Omental fat pad (tissue), 4 donors: ENCODE results near the gene HNRNPDL. TPM values are rescaled to one million over a fixed set of nuclear protein-coding genes. Genes with fewer than 3 reads are reported as not detected.

ENCODE experiments used
- ATAC-seq: fragments of 150-250 bp; one replicate; pipeline ENCODE4 v1.9.1; 2016; ENCODE audit warnings: mild to moderate bottlenecking, moderate library complexity; ENCODE audit not compliant: low FRiP score
- DNase-seq: peaks from one replicate; pipeline ENCODE4 v3.0.0-alpha.2; 2019; ENCODE audit warnings: low spot score
- CTCF ChIP-seq, 3 donors: fragments of 450-650 bp; IDR thresholded peaks; one replicate each; pipeline ENCODE4 v1.5.1; 2016 to 2017; ENCODE audit warnings: antibody characterized with exemption in 3 of 3, mild to moderate bottlenecking in 3 of 3, moderate library complexity in 2 of 3
- small RNA-seq: library from RNA; depleted of rRNA; stranded (forward); fragments of <200 nt; gene quantifications from one replicate; pipeline ENCODE3, GENCODE V24; 2016
- total RNA-seq, 4 donors: library from RNA; depleted of rRNA; stranded (reverse); fragments of >200 nt; gene quantifications; one replicate each; pipeline ENCODE4 v1.1.0, GENCODE V29; 2016

HNRNPDL gene
- total RNA-seq, 4 donors from 2014 or later, result 165 to 237 (median 185) TPM

GRCh38 chr4:82376109-82376508, 54.2 kb downstream of the HNRNPDL start:
- no peak for TF ChIP-seq CTCF (IDR thresholded peaks at IDR 0.05)
- ATAC-seq (no peak), DNase-seq (no peak)

- no peak for TF ChIP-seq CTCF (IDR thresholded peaks at IDR 0.05)
Observed at GRCh38 chr4:82373816-82374625, 56.2 kb downstream of the HNRNPDL start, which contains the start of gene HNRNPD. HNRNPD (minus strand) TSS chr4:82373991; CDS start chr4:82373678, 313 bp downstream.

GRCh38 chr4:82373486-82373815, 56.8 kb downstream of the HNRNPDL start:
- no peak for TF ChIP-seq CTCF (IDR thresholded peaks at IDR 0.05)
- DNase-seq (peak; percentile 30), ATAC-seq (peak; percentile 9)

More at GRCh38 chr4:82373816-82374625, 56.2 kb downstream of the HNRNPDL start, which contains the start of gene HNRNPD:
- peak; percentile 95 for ATAC-seq
- DNase-seq, result peak; percentile 89

Small RNA genes lying within 50 kb of the gene (small RNA-seq; reads per million reads assigned to genes)
- gene RF00150, result not detected

Other genes starting within 250 kb of the HNRNPDL start
- gene HNRNPD, start 56.5 kb downstream of the HNRNPDL start, total RNA-seq, result 100 to 1,000 TPM in 1 of 4 donors, 10 to 100 TPM in 3; 69.2 to 108 (median 86.1) TPM
- gene ENOPH1, start 128 bp upstream of the HNRNPDL start, total RNA-seq, result 10 to 100 TPM; 16.9 to 24.0 (median 20.4) TPM
- gene TMEM150C, start 131.5 kb upstream of the HNRNPDL start, total RNA-seq, result 10 to 100 TPM; 14.4 to 92.4 (median 26.8) TPM